GM21528 (cell line): ENCODE results near the gene TAC3.
"Not testable (repeated sequence)": the region's sequence is repeated elsewhere in the genome, so short reads cannot be mapped to it uniquely, and the experiment has no call there.

Experiments used
- ATAC-seq: cut with Tn5 transposase; IDR thresholded peaks from one replicate; pipeline ENCODE4 v1.9.1; 2021; ENCODE audit warnings: mild to moderate bottlenecking, moderate library complexity; ENCODE audit not compliant: unreplicated experiment, low FRiP score

The TAC3 gene

GRCh38 chr12:57016348-57016747, at the start of gene TAC3:
Gene TAC3, minus strand, starts transcription at chr12:57016529. Its CDS starts 732 bp downstream, at chr12:57015797.
- ATAC-seq, result no peak

GRCh38 chr12:57063991-57064685, 47.8 kb upstream of the TAC3 start:
- peak; percentile 65 for ATAC-seq

- ATAC-seq, result no peak
These were observed 42.1 kb upstream of the TAC3 start for GRCh38 chr12:57058454-57058853.

- ATAC-seq, result no peak
These were observed 40.9 kb upstream of the TAC3 start for GRCh38 chr12:57057067-57057751.

- no peak for ATAC-seq
These were observed 39.5 kb upstream of the TAC3 start for GRCh38 chr12:57055824-57056223.

- not testable (repeated sequence) for ATAC-seq
These were observed 37.6 kb upstream of the TAC3 start for GRCh38 chr12:57053901-57054300.

- ATAC-seq, result not testable (repeated sequence)
These were observed 36.8 kb upstream of the TAC3 start for GRCh38 chr12:57053146-57053545.

GRCh38 chr12:57051011-57051410, 34.7 kb upstream of the TAC3 start:
- no peak for ATAC-seq

GRCh38 chr12:57049890-57050289, 33.6 kb upstream of the TAC3 start, which contains the start of gene MYO1A:
Gene MYO1A, minus strand, starts transcription at chr12:57050129. Its CDS starts 1,806 bp downstream, at chr12:57048323.
- no peak for ATAC-seq

- no peak for ATAC-seq
These were observed 32.8 kb upstream of the TAC3 start for GRCh38 chr12:57049119-57049446.

GRCh38 chr12:57048423-57049118, 32.2 kb upstream of the TAC3 start:
- ATAC-seq, result no peak

GRCh38 chr12:57047981-57048380, 31.7 kb upstream of the TAC3 start:
- no peak for ATAC-seq

GRCh38 chr12:57046947-57047890, 30.9 kb upstream of the TAC3 start:
- ATAC-seq, result no peak

- ATAC-seq, result no peak
These were observed 29.9 kb upstream of the TAC3 start for GRCh38 chr12:57046086-57046791.

GRCh38 chr12:57044889-57045288, 28.6 kb upstream of the TAC3 start:
- ATAC-seq, result no peak

GRCh38 chr12:57044468-57044867, 28.1 kb upstream of the TAC3 start:
- ATAC-seq, result no peak

- ATAC-seq, result no peak
These were observed 26.4 kb upstream of the TAC3 start for GRCh38 chr12:57042695-57043094.

GRCh38 chr12:57040750-57041149, 24.4 kb upstream of the TAC3 start:
- ATAC-seq, result no peak

GRCh38 chr12:57040211-57040610, 23.9 kb upstream of the TAC3 start:
- no peak for ATAC-seq
